Upper lobe of left lung (tissue), 6 donors: ENCODE results near the gene TCHP. TPM values are rescaled to one million over a fixed set of nuclear protein-coding genes. Genes with fewer than 3 reads are reported as not detected.

Source experiments
- ATAC-seq, 2 donors: fragments of 200-7000 bp; cut with Tn5 transposase; one replicate each; pipeline ENCODE4 v1.9.1; 2022; ENCODE audit warnings: mild to moderate bottlenecking in 2 of 2, moderate library complexity in 2 of 2; ENCODE audit not compliant: low FRiP score in 2 of 2
- DNase-seq, 2 donors: peaks; one replicate each; pipeline ENCODE4 v3.0.0-alpha.2; 2019 to 2020
- H3K27ac ChIP-seq, 4 donors: fragments of 200-600 bp; sonication (generic); one replicate each; pipeline ENCODE4 v1.5.1; 2016 to 2019
- H3K27me3 ChIP-seq, 4 donors: fragments of 200-600 bp; sonication (generic); one replicate each; pipeline ENCODE4 v1.5.1; 2017 to 2019
- H3K36me3 ChIP-seq, 4 donors: fragments of 200-600 bp; sonication (generic); one replicate each; pipeline ENCODE4 v1.5.1; 2016 to 2019
- H3K4me1 ChIP-seq, 4 donors: fragments of 200-600 bp; sonication (generic); one replicate each; pipeline ENCODE4 v1.5.1; 2018 to 2019
- H3K4me3 ChIP-seq, 4 donors: fragments of 200-600 bp; sonication (generic); one replicate each; pipeline ENCODE4 v1.5.1; 2017 to 2019; ENCODE audit warnings: mild to moderate bottlenecking in 2 of 4, moderate library complexity in 1 of 4
- H3K9me3 ChIP-seq, 4 donors: fragments of 200-600 bp; sonication (generic); one replicate each; pipeline ENCODE4 v1.5.1; 2018 to 2019
- EP300 ChIP-seq, 4 donors: sonication (generic); formaldehyde crosslinking; IDR thresholded peaks; one replicate each; pipeline ENCODE4 v1.5.1; 2017; ENCODE audit warnings: antibody characterized with exemption in 4 of 4, control low read depth in 2 of 4
- POLR2A ChIP-seq, 4 donors: fragments of 450-650 bp; IDR thresholded peaks; one replicate each; pipeline ENCODE4 v1.5.1; 2016 to 2017; ENCODE audit warnings: antibody characterized with exemption in 4 of 4, mild to moderate bottlenecking in 2 of 4
- POLR2AphosphoS5 ChIP-seq, 2 donors: sonication (generic); formaldehyde crosslinking; IDR thresholded peaks; one replicate each; pipeline ENCODE4 v1.5.1; 2017; ENCODE audit warnings: antibody characterized with exemption in 2 of 2
- WGBS, 2 donors: methylation state at CpG; one replicate each; pipeline ENCODE4 v1.1.5; 2017 to 2018; 5-methylcytosine and 5-hydroxymethylcytosine counted together
- total RNA-seq, 6 donors: library from RNA; depleted of rRNA in 4 of 6; stranded (reverse); fragments of >200 nt in 4 of 6; gene quantifications; one replicate each; pipeline versions ENCODE4 v1.1.0 to v1.2.1, GENCODE V29; 2016 to 2021
- TF ChIP-seq, protein P1 (sequence below), 6 experiments: fragments of 450-650 bp in 4 of 6; fragments of 200-600 bp in 2 of 6; sonication (generic) in 2 of 6; IDR thresholded peaks; one replicate each; pipeline ENCODE4 v1.5.1; 2016 to 2019; ENCODE audit warnings: antibody characterized with exemption in 6 of 6
- donor health status: DM: no; HTN: no; CAD: no; lungs with moderate emphysema.
- donor health status: DM: no; HTN: yes; CAD: no; lungs with severe emphysema.

Gene TCHP
- total RNA-seq, 6 donors from 2014 or later = 10.5 to 90.1 (median 29.7) TPM

- ATAC-seq (no peak), DNase-seq (no peak)
- peaks cover 19 to 74% (median 65%) of the 10 kb centered on the region in 4 donors for H3K36me3 ChIP-seq
- H3K9me3 ChIP-seq = no peaks in the 10 kb centered on the region
- peaks cover 10 to 15% (median 12%) of the 10 kb centered on the region in 4 donors for H3K4me1 ChIP-seq
- 95 to 96% methylated on average over 10 of the region's 10 CpGs for WGBS, 2 donors
- TF ChIP-seq EP300 (IDR thresholded peaks at IDR 0.05) (no peak), POLR2AphosphoS5 (IDR thresholded peaks at IDR 0.05) (no peak), POLR2A (IDR thresholded peaks at IDR 0.05) (no peak)
- TF ChIP-seq, protein P1, sequence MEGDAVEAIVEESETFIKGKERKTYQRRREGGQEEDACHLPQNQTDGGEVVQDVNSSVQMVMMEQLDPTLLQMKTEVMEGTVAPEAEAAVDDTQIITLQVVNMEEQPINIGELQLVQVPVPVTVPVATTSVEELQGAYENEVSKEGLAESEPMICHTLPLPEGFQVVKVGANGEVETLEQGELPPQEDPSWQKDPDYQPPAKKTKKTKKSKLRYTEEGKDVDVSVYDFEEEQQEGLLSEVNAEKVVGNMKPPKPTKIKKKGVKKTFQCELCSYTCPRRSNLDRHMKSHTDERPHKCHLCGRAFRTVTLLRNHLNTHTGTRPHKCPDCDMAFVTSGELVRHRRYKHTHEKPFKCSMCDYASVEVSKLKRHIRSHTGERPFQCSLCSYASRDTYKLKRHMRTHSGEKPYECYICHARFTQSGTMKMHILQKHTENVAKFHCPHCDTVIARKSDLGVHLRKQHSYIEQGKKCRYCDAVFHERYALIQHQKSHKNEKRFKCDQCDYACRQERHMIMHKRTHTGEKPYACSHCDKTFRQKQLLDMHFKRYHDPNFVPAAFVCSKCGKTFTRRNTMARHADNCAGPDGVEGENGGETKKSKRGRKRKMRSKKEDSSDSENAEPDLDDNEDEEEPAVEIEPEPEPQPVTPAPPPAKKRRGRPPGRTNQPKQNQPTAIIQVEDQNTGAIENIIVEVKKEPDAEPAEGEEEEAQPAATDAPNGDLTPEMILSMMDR (IDR thresholded peaks at IDR 0.05) = no peak
- no peaks in the 10 kb centered on the region for H3K27me3 ChIP-seq
- no peak overlapping the region for H3K4me3 ChIP-seq
- H3K27ac ChIP-seq = no peak overlapping the region
Measured at GRCh38 chr12:109905301-109905700, 5.2 kb downstream of the TCHP start.

- 81 to 90% methylated on average over 8 of the region's 8 CpGs for WGBS, 2 donors
Measured at GRCh38 chr12:109910254-109910968, 10.3 kb downstream of the TCHP start.

DNA sequence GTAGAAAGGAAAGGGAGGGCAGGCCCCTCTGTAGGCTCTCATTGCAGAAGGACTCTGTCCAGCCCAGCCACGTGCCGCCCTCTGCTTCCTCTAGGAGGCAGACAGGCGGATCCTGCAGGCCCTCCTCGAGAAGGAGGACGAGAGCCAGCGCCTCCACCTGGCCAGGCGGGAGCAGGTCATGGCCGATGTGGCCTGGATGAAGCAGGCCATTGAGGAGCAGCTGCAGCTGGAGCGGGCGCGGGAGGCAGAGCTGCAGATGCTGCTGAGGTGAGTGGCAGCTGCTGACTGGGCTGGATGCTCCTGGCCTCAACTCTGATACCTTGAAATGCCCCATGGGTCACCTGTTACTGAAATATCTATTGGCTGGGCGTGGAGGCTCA is 10.9 kb downstream of the TCHP start:
- Histone ChIP-seq H3K27ac (no peak overlapping the region), H3K4me3 (no peak overlapping the region), H3K9me3 (no peaks in the 10 kb centered on the region), H3K27me3 (no peaks in the 10 kb centered on the region), H3K4me1 (no peaks in the 10 kb centered on the region), H3K36me3 (peaks cover 35 to 96% (median 79%) of the 10 kb centered on the region in 4 donors)
- 83 to 85% methylated on average over 11 of the region's 12 CpGs for WGBS, 2 donors
- no peak for ATAC-seq
- TF ChIP-seq POLR2AphosphoS5 (IDR thresholded peaks at IDR 0.05) (no peak), POLR2A (IDR thresholded peaks at IDR 0.05) (no peak), EP300 (IDR thresholded peaks at IDR 0.05) (no peak)
- TF ChIP-seq, protein P1 (IDR thresholded peaks at IDR 0.05) = no peak
- peak in 1 of 2 donors; percentile 74 for DNase-seq

More at GRCh38 chr12:109910254-109910968, 10.3 kb downstream of the TCHP start:
- Histone ChIP-seq H3K4me3 (no peak overlapping the region), H3K4me1 (no peaks in the 10 kb centered on the region), H3K36me3 (peaks cover 31 to 96% (median 78%) of the 10 kb centered on the region in 4 donors), H3K27ac (no peak overlapping the region), H3K9me3 (no peaks in the 10 kb centered on the region), H3K27me3 (no peaks in the 10 kb centered on the region)
- TF ChIP-seq POLR2A (IDR thresholded peaks at IDR 0.05) (no peak), EP300 (IDR thresholded peaks at IDR 0.05) (no peak), POLR2AphosphoS5 (IDR thresholded peaks at IDR 0.05) (no peak)
- TF ChIP-seq, protein P1 (IDR thresholded peaks at IDR 0.05) = no peak
- no peak for ATAC-seq
- no peak for DNase-seq

- DNase-seq (no peak), ATAC-seq (no peak)
- TF ChIP-seq, protein P1 (IDR thresholded peaks at IDR 0.05) = no peak
- TF ChIP-seq EP300 (IDR thresholded peaks at IDR 0.05) = no peak
- no peak for TF ChIP-seq POLR2A (IDR thresholded peaks at IDR 0.05)
- no peak for TF ChIP-seq POLR2AphosphoS5 (IDR thresholded peaks at IDR 0.05)
- no peaks in the 10 kb centered on the region for H3K9me3 ChIP-seq
- no peak overlapping the region for H3K27ac ChIP-seq
- WGBS, 2 donors = 88 to 91% methylated on average over 12 of the region's 12 CpGs
- H3K4me3 ChIP-seq = no peak overlapping the region
- H3K27me3 ChIP-seq = no peaks in the 10 kb centered on the region
- H3K36me3 ChIP-seq = peaks cover 45 to 96% (median 78%) of the 10 kb centered on the region in 4 donors
- no peaks in the 10 kb centered on the region for H3K4me1 ChIP-seq
Measured at GRCh38 chr12:109912855-109913321, 12.8 kb downstream of the TCHP start.
